ENCODE results near the gene CTF1. TPM values are rescaled to one million over a fixed set of nuclear protein-coding genes. Genes with fewer than 3 reads are reported as not detected.
A peak's percentile ranks its signal among the peaks of the same experiment; 100 is the strongest.

The CTF1 gene
- total RNA-seq, 1 experiment from 2014 or later = 1.4 TPM

GRCh38 chr16:30912794-30913412, 16.5 kb downstream of the CTF1 start (continued):
- TF ChIP-seq CTCF (IDR thresholded peaks at IDR 0.05 in 2 of 3, conservative IDR thresholded peaks at IDR 0.05 in 1 of 3; ENCODE audit: borderline replicate concordance in 1 of 3, insufficient read depth in 1 of 3, low read depth in 2 of 3, low read length in 2 of 3) (no peak), RAD21 (IDR thresholded peaks at IDR 0.05; ENCODE audit: low read depth) (no peak)

- Histone ChIP-seq H4K20me1 (ENCODE audit: insufficient read depth) (no peaks in the 10 kb centered on the region), H3K79me2 (ENCODE audit: insufficient read depth, low read length) (no peaks in the 10 kb centered on the region), H3K9me3 (ENCODE audit: control insufficient read depth in 1 of 2, insufficient read depth in 1 of 2, low read depth in 1 of 2, low read length in 2 of 2) (no peaks in the 10 kb centered on the region), H3K4me3 (replicated peaks in 1 of 2; ENCODE audit: low read depth in 1 of 2, low read length in 2 of 2) (no peak overlapping the region), H3K27me3 (ENCODE audit: insufficient read depth, low read length) (no peaks in the 10 kb centered on the region), H3K4me2 (ENCODE audit: low read length) (no peak overlapping the region), H3K27ac (ENCODE audit: low read depth, low read length) (no peak overlapping the region), H2AFZ (ENCODE audit: low read depth, low read length, poor library complexity, severe bottlenecking) (no peak overlapping the region), H3K9ac (ENCODE audit: low read length) (no peak overlapping the region), H3K9me2 (ENCODE audit: insufficient read depth) (no peaks in the 10 kb centered on the region), H3K36me3 (ENCODE audit: control insufficient read depth in 1 of 2, insufficient read depth in 2 of 2, low read length in 2 of 2) (no peaks in the 10 kb centered on the region), H3K4me1 (ENCODE audit: control insufficient read depth in 1 of 2, insufficient read depth in 2 of 2, low read length in 2 of 2) (no peaks in the 10 kb centered on the region)
- ChIA-PET RAD21 (ENCODE audit: low non-redundant PET in 1 of 2, low total read pairs in 2 of 2, uncharacterized antibody in 2 of 2, unreplicated experiment in 2 of 2) (no interaction called here), CTCF (no interaction called here), POLR2A (interaction anchor here (0.9 kb wide), 1 partner anchor 128 kb away, joined by 3 read pairs; the partner anchor contains the start of gene ZNF629)
- TF ChIP-seq YY1 (IDR thresholded peaks at IDR 0.05; ENCODE audit: extremely low read depth, insufficient replicate concordance, low read depth, low read length) = no peak
- no peak for TF ChIP-seq SP1 (IDR thresholded peaks at IDR 0.05; ENCODE audit: low read depth)
- TF ChIP-seq CBX3 (IDR thresholded peaks at IDR 0.05; ENCODE audit: low read depth) = no peak
- TF ChIP-seq SIN3A (IDR thresholded peaks at IDR 0.05; ENCODE audit: low read depth) = no peak
- no peak for TF ChIP-seq EZH2 (IDR thresholded peaks at IDR 0.05)
- TF ChIP-seq ZBTB33 (IDR thresholded peaks at IDR 0.05; ENCODE audit: extremely low read depth, insufficient replicate concordance, low read length) = no peak
- peak; percentile 56; the same call in 1 of the 2 replicates for ATAC-seq
- no peak for DNase-seq (ENCODE audit: low read depth, low spot score)
- no TSS peak for BruUV-seq (replicated peaks)
- intact Hi-C loops (cut with micrococcal nuclease) = no loop called here
These were observed 18.4 kb downstream of the CTF1 start for GRCh38 chr16:30914830-30915229.

Measured in HCT116 (cell line).